ENCODE data around the gene PLXND1. TPM values are rescaled to one million over a fixed set of nuclear protein-coding genes. Genes with fewer than 3 reads are reported as not detected.
"Not testable (repeated sequence)": the region's sequence is repeated elsewhere in the genome, so short reads cannot be mapped to it uniquely, and the experiment has no call there.

Gene PLXND1
- total and polyA plus RNA-seq, 2 donors (not counting 1 experiment from before 2014, with no cell fraction given): 89.6 to 109 TPM

DNA sequence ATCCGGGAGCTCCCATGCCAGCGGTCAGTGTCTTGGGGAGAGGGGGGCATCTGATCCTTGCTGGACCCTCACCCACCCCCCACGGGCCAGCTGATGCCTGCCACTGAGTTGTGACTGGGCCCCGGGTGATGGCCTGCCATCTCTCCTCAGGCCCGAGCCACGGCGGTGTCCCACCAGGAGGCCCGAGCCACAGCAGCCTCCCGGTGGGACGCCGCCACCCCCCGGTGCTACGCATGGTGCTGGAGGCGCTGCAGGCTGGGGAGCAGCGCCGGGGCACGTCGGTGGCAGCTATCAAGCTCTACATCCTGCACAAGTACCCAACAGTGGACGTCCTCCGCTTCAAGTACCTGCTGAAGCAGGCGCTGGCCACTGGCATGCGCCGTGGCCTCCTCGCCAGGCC, 59.2 kb downstream of the PLXND1 start:
- no peak for DNase-seq (ENCODE audit: low read depth in 2 of 2)
- no peak overlapping the region for H3K27ac ChIP-seq (ENCODE audit: insufficient read depth, low read length)
- no peaks in the 10 kb centered on the region for H3K9me3 ChIP-seq (ENCODE audit: control insufficient read depth, insufficient read depth, low read depth, low read length)
- H3K79me2 ChIP-seq (ENCODE audit: control insufficient read depth, insufficient read depth, low read length): no peaks in the 10 kb centered on the region
- H3K36me3 ChIP-seq (ENCODE audit: control insufficient read depth, insufficient read depth, low read length): no peaks in the 10 kb centered on the region
- H3K27me3 ChIP-seq (ENCODE audit: control insufficient read depth, insufficient read depth, low read length): no peaks in the 10 kb centered on the region
- no peak overlapping the region for H3K4me2 ChIP-seq (ENCODE audit: extremely low read depth, insufficient read depth, low read length)
- no peak overlapping the region for H3K4me3 ChIP-seq (replicated peaks in 1 of 4; ENCODE audit: control extremely low read depth in 1 of 4, insufficient read depth in 1 of 4, low read depth in 3 of 4, low read length in 4 of 4)
- no peak overlapping the region for H3K9ac ChIP-seq (ENCODE audit: insufficient read depth, low read length)
- no peak overlapping the region for H2AFZ ChIP-seq (ENCODE audit: low read length)
- no peaks in the 10 kb centered on the region for H3K4me1 ChIP-seq (ENCODE audit: control insufficient read depth, extremely low read depth, insufficient read depth, low read length)
- H4K20me1 ChIP-seq (ENCODE audit: control insufficient read depth, extremely low read depth, insufficient read depth, low read length): no peaks in the 10 kb centered on the region
- TF ChIP-seq, protein P1, sequence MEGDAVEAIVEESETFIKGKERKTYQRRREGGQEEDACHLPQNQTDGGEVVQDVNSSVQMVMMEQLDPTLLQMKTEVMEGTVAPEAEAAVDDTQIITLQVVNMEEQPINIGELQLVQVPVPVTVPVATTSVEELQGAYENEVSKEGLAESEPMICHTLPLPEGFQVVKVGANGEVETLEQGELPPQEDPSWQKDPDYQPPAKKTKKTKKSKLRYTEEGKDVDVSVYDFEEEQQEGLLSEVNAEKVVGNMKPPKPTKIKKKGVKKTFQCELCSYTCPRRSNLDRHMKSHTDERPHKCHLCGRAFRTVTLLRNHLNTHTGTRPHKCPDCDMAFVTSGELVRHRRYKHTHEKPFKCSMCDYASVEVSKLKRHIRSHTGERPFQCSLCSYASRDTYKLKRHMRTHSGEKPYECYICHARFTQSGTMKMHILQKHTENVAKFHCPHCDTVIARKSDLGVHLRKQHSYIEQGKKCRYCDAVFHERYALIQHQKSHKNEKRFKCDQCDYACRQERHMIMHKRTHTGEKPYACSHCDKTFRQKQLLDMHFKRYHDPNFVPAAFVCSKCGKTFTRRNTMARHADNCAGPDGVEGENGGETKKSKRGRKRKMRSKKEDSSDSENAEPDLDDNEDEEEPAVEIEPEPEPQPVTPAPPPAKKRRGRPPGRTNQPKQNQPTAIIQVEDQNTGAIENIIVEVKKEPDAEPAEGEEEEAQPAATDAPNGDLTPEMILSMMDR (conservative IDR thresholded peaks at IDR 0.05 in 1 of 2, IDR thresholded peaks at IDR 0.05 in 1 of 2; ENCODE audit: low read depth in 1 of 2, low read length in 2 of 2): no peak
- no peak for TF ChIP-seq EZH2 (IDR thresholded peaks at IDR 0.05; ENCODE audit: low read length, missing control alignments)

DNA sequence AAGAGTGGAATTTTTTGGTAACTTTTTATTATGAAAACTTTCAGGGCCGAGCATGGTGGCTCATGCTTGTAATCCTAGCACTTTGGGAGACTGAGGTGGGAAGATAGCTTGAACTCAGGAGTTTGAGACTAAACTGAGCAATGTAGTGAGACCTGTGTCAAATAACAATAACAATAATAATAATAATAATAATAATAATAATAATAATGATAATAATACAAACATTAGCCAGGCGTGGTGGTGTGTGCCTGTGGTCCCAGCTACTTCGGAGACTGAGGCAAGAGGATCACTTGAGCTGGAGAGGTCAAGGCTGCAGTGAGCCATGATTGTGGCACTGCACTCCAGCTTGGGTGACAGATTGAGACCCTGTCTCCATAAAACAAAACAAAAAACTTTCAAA, 60.5 kb downstream of the PLXND1 start:
- not testable (repeated sequence) for H3K4me3 ChIP-seq (replicated peaks in 1 of 4; ENCODE audit: control extremely low read depth in 1 of 4, insufficient read depth in 1 of 4, low read depth in 3 of 4, low read length in 4 of 4); H3K27me3 ChIP-seq (ENCODE audit: control insufficient read depth, insufficient read depth, low read length); H4K20me1 ChIP-seq (ENCODE audit: control insufficient read depth, extremely low read depth, insufficient read depth, low read length); H3K4me2 ChIP-seq (ENCODE audit: extremely low read depth, insufficient read depth, low read length); H3K9ac ChIP-seq (ENCODE audit: insufficient read depth, low read length); DNase-seq (ENCODE audit: low read depth in 2 of 2); H2AFZ ChIP-seq (ENCODE audit: low read length); H3K4me1 ChIP-seq (ENCODE audit: control insufficient read depth, extremely low read depth, insufficient read depth, low read length); H3K79me2 ChIP-seq (ENCODE audit: control insufficient read depth, insufficient read depth, low read length); H3K27ac ChIP-seq (ENCODE audit: insufficient read depth, low read length); H3K9me3 ChIP-seq (ENCODE audit: control insufficient read depth, insufficient read depth, low read depth, low read length); H3K36me3 ChIP-seq (ENCODE audit: control insufficient read depth, insufficient read depth, low read length)

DNA sequence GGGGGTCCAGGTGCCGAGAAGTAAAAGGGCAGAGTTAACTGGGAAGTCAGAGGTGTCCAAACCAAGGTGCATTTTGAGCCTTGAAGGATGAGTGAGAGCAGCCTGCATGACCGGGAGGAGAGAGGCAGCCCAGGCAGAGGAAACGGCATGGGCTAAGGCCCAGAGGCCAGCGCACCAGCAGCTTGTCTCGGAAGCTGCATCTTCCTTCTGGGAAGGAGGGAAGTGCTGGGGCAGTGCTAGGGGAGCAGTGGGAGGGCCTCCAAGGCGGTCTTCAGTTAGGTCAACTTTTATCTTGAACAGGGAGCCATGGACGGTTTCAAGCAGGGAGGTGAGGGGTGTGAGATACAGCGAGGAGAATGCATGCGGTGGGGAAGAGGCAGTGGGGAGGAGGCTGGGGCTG, 62.5 kb downstream of the PLXND1 start:
- DNase-seq (ENCODE audit: low read depth in 2 of 2): no peak

More for the DNA sequence above, 62.5 kb downstream of the PLXND1 start:
- Histone ChIP-seq H3K79me2 (ENCODE audit: control insufficient read depth, insufficient read depth, low read length) (no peaks in the 10 kb centered on the region), H2AFZ (ENCODE audit: low read length) (no peak overlapping the region), H3K4me2 (ENCODE audit: extremely low read depth, insufficient read depth, low read length) (no peak overlapping the region), H3K9ac (ENCODE audit: insufficient read depth, low read length) (no peak overlapping the region), H3K36me3 (ENCODE audit: control insufficient read depth, insufficient read depth, low read length) (no peaks in the 10 kb centered on the region), H4K20me1 (ENCODE audit: control insufficient read depth, extremely low read depth, insufficient read depth, low read length) (no peaks in the 10 kb centered on the region), H3K27me3 (ENCODE audit: control insufficient read depth, insufficient read depth, low read length) (no peaks in the 10 kb centered on the region), H3K4me1 (ENCODE audit: control insufficient read depth, extremely low read depth, insufficient read depth, low read length) (no peaks in the 10 kb centered on the region), H3K4me3 (replicated peaks in 1 of 4; ENCODE audit: control extremely low read depth in 1 of 4, insufficient read depth in 1 of 4, low read depth in 3 of 4, low read length in 4 of 4) (no peak overlapping the region), H3K9me3 (ENCODE audit: control insufficient read depth, insufficient read depth, low read depth, low read length) (no peaks in the 10 kb centered on the region), H3K27ac (ENCODE audit: insufficient read depth, low read length) (no peak overlapping the region)
- no peak for TF ChIP-seq EZH2 (IDR thresholded peaks at IDR 0.05; ENCODE audit: low read length, missing control alignments)
- TF ChIP-seq, protein P1 (conservative IDR thresholded peaks at IDR 0.05 in 1 of 2, IDR thresholded peaks at IDR 0.05 in 1 of 2; ENCODE audit: low read depth in 1 of 2, low read length in 2 of 2): no peak

Measured in fibroblast of lung (primary cell).